GM23248 (cell line): ENCODE data around the gene KIDINS220. TPM values are rescaled to one million over a fixed set of nuclear protein-coding genes. Genes with fewer than 3 reads are reported as not detected.

ENCODE experiments used
- DNase-seq: peaks from one replicate; pipeline ENCODE4 v3.0.0-alpha.2; 2015
- H2AFZ ChIP-seq: fragments of 200-600 bp; sonication (generic); 2 replicates; pipeline ENCODE4 v1.6.1; 2016; ENCODE audit warnings: antibody characterized with exemption
- H3F3A ChIP-seq: fragments of 200-600 bp; sonication (generic); 2 replicates; pipeline ENCODE4 v1.6.1; 2016; ENCODE audit warnings: mild to moderate bottlenecking, antibody characterized with exemption, mixed run types; ENCODE audit not compliant: insufficient read depth
- H3K27ac ChIP-seq: fragments of 200-600 bp; sonication (generic); 2 replicates; pipeline ENCODE4 v1.5.1; 2016; ENCODE audit warnings: mild to moderate bottlenecking
- H3K27me3 ChIP-seq: fragments of 200-600 bp; sonication (generic); replicated peaks from 2 replicates; pipeline ENCODE4 v1.6.1; 2016; ENCODE audit warnings: mild to moderate bottlenecking; ENCODE audit not compliant: insufficient read depth
- H3K36me3 ChIP-seq: fragments of 200-600 bp; sonication (generic); 2 replicates; pipeline ENCODE4 v1.6.1; 2016; ENCODE audit warnings: low read depth, mild to moderate bottlenecking
- H3K4me1 ChIP-seq: fragments of 200-600 bp; sonication (generic); 2 replicates; pipeline ENCODE4 v1.6.1; 2016; ENCODE audit warnings: mild to moderate bottlenecking; ENCODE audit not compliant: insufficient read depth
- H3K4me2 ChIP-seq: fragments of 200-600 bp; sonication (generic); one replicate; pipeline ENCODE4 v1.6.1; 2016; ENCODE audit warnings: mild to moderate bottlenecking; ENCODE audit not compliant: unreplicated experiment
- H3K4me3 ChIP-seq: fragments of 200-600 bp; sonication (generic); 2 replicates; pipeline ENCODE4 v1.5.1; 2016; ENCODE audit warnings: mild to moderate bottlenecking
- H3K79me2 ChIP-seq: fragments of 200-600 bp; sonication (generic); 2 replicates; pipeline ENCODE4 v1.6.1; 2016; ENCODE audit warnings: mild to moderate bottlenecking; ENCODE audit not compliant: insufficient read depth
- H3K9ac ChIP-seq: fragments of 200-600 bp; sonication (generic); 2 replicates; pipeline ENCODE4 v1.6.1; 2016; ENCODE audit warnings: mild to moderate bottlenecking
- H3K9me2 ChIP-seq: fragments of 200-600 bp; sonication (generic); 2 replicates; pipeline ENCODE4 v1.6.1; 2016; ENCODE audit warnings: mixed run types, mild to moderate bottlenecking, moderate library complexity; ENCODE audit not compliant: insufficient read depth
- H3K9me3 ChIP-seq: fragments of 200-600 bp; sonication (generic); one replicate; pipeline ENCODE4 v1.6.1; 2017; ENCODE audit warnings: low read depth
- H4K20me1 ChIP-seq: fragments of 200-600 bp; sonication (generic); 2 replicates; pipeline ENCODE4 v1.6.0; 2016; ENCODE audit not compliant: insufficient read depth
- EZH2 ChIP-seq: fragments of 200-600 bp; sonication (generic); IDR thresholded peaks from 2 replicates; pipeline ENCODE4 v1.6.1; 2018; ENCODE audit warnings: antibody characterized with exemption, mild to moderate bottlenecking; ENCODE audit not compliant: insufficient read depth, poor library complexity, severe bottlenecking
- EZH2phosphoT487 ChIP-seq: fragments of 200-600 bp; sonication (generic); IDR thresholded peaks from 2 replicates; pipeline ENCODE4 v1.6.1; 2018; ENCODE audit warnings: antibody characterized with exemption, moderate library complexity, mild to moderate bottlenecking, low read depth; ENCODE audit not compliant: insufficient read depth
- WGBS, 2 experiments: methylation state at CpG; one replicate each; pipeline ENCODE4 v1.1.6; 2015 to 2017; ENCODE audit warnings: low lambda C conversion rate in 2 of 2, low coverage in 1 of 2; ENCODE audit errors: missing lambda C conversion rate in 2 of 2; 5-methylcytosine and 5-hydroxymethylcytosine counted together
- in situ Hi-C: fragments of 300-500 bp; cut with MboI; formaldehyde crosslinking; loops from 2 replicates; pipeline ENCODE4 v1.15.0; 2020
- polyA plus RNA-seq: library from polyadenylated mRNA; unstranded; fragments of >200 nt; fragmentation: Nextera tagmentation; extraction: Ambion mirVana; gene quantifications from 2 replicates; pipeline ENCODE4 v1.2.1, GENCODE V29; 2016
- total RNA-seq: library from RNA; depleted of rRNA; stranded (reverse); fragments of >200 nt; shearing (Covaris generic); gene quantifications from 2 replicates; pipeline ENCODE4 v1.2.3, GENCODE V29; 2014

Gene KIDINS220
- total and polyA plus RNA-seq, 2 experiments from 2014 or later = 25.0 to 52.2 TPM

- Histone ChIP-seq H2AFZ (no peak overlapping the region), H3K36me3 (peaks cover 20% of the 10 kb centered on the region), H3K4me3 (no peak overlapping the region), H3K4me1 (peaks cover 7% of the 10 kb centered on the region; the same call in 1 of the 2 replicates), H3F3A (peaks cover 15% of the 10 kb centered on the region), H4K20me1 (no peaks in the 10 kb centered on the region), H3K27me3 (no peaks in the 10 kb centered on the region), H3K4me2 (no peak overlapping the region), H3K27ac (no peak overlapping the region), H3K9ac (no peak overlapping the region), H3K9me2 (no peaks in the 10 kb centered on the region), H3K79me2 (no peaks in the 10 kb centered on the region), H3K9me3 (no peaks in the 10 kb centered on the region)
- 94 to 97% methylated on average over 6 of the region's 6 CpGs for WGBS, 2 experiments
- no peak for TF ChIP-seq EZH2phosphoT487
- TF ChIP-seq EZH2 = no peak
- in situ Hi-C loops = no loop called here
- DNase-seq = no peak
Observed at GRCh38 chr2:8806885-8807704, 30.3 kb downstream of the KIDINS220 start.

GRCh38 chr2:8805278-8806210, 31.9 kb downstream of the KIDINS220 start:
- no peak overlapping the region for H3K4me3 ChIP-seq
- H3K4me2 ChIP-seq = no peak overlapping the region
- in situ Hi-C loops = no loop called here
- H3K9ac ChIP-seq = no peak overlapping the region
- no peaks in the 10 kb centered on the region for H3K9me3 ChIP-seq
- H3K27me3 ChIP-seq = no peaks in the 10 kb centered on the region
- no peak for DNase-seq
- H3F3A ChIP-seq = peaks cover 15% of the 10 kb centered on the region
- no peaks in the 10 kb centered on the region for H3K9me2 ChIP-seq
- no peaks in the 10 kb centered on the region for H3K79me2 ChIP-seq
- peaks cover 27% of the 10 kb centered on the region for H3K36me3 ChIP-seq
- no peaks in the 10 kb centered on the region for H4K20me1 ChIP-seq
- H3K4me1 ChIP-seq = peaks cover 7% of the 10 kb centered on the region; the same call in 1 of the 2 replicates
- H2AFZ ChIP-seq = no peak overlapping the region
- 72 to 75% methylated on average over 6 of the region's 6 CpGs for WGBS, 2 experiments
- TF ChIP-seq EZH2 (no peak), EZH2phosphoT487 (no peak)
- no peak overlapping the region for H3K27ac ChIP-seq

GRCh38 chr2:8803658-8804379, 33.6 kb downstream of the KIDINS220 start:
- no peak for TF ChIP-seq EZH2phosphoT487
- TF ChIP-seq EZH2 = no peak
- in situ Hi-C loops = no loop called here
- H3K27me3 ChIP-seq = no peaks in the 10 kb centered on the region
- H3K9ac ChIP-seq = no peak overlapping the region
- peaks cover 23% of the 10 kb centered on the region for H3K36me3 ChIP-seq
- no peak overlapping the region for H2AFZ ChIP-seq
- H3K9me2 ChIP-seq = no peaks in the 10 kb centered on the region
- peaks cover 7% of the 10 kb centered on the region; the same call in 1 of the 2 replicates for H3K4me1 ChIP-seq
- H3F3A ChIP-seq = peaks cover 15% of the 10 kb centered on the region
- peak overlapping the region; percentile 62 for H3K27ac ChIP-seq
- no peaks in the 10 kb centered on the region for H3K79me2 ChIP-seq
- WGBS, 2 experiments = 53 to 55% methylated on average over 3 of the region's 3 CpGs
- peak; percentile 95 for DNase-seq
- H3K9me3 ChIP-seq = no peaks in the 10 kb centered on the region
- H4K20me1 ChIP-seq = no peaks in the 10 kb centered on the region
- H3K4me2 ChIP-seq = no peak overlapping the region
- H3K4me3 ChIP-seq = no peak overlapping the region

GRCh38 chr2:8802741-8803140, 34.7 kb downstream of the KIDINS220 start:
- WGBS, 2 experiments = 93 to 100% methylated on average over 3 of the region's 3 CpGs
- no peak for TF ChIP-seq EZH2
- no peak for TF ChIP-seq EZH2phosphoT487
- H3K27ac ChIP-seq = no peak overlapping the region
- H3K4me3 ChIP-seq = no peak overlapping the region
- H3K4me2 ChIP-seq = no peak overlapping the region
- in situ Hi-C loops = no loop called here
- H3K9me3 ChIP-seq = no peaks in the 10 kb centered on the region
- no peak overlapping the region for H2AFZ ChIP-seq
- no peaks in the 10 kb centered on the region for H3K9me2 ChIP-seq
- no peaks in the 10 kb centered on the region for H4K20me1 ChIP-seq
- no peak for DNase-seq
- H3K27me3 ChIP-seq = no peaks in the 10 kb centered on the region
- peaks cover 15% of the 10 kb centered on the region for H3F3A ChIP-seq
- H3K79me2 ChIP-seq = no peaks in the 10 kb centered on the region
- no peak overlapping the region for H3K9ac ChIP-seq
- peaks cover 23% of the 10 kb centered on the region for H3K36me3 ChIP-seq
- peaks cover 7% of the 10 kb centered on the region; the same call in 1 of the 2 replicates for H3K4me1 ChIP-seq
